Measurements from ENCODE around the gene KLF7.

Gene KLF7

GRCh38 chr2:207166039-207166348 is 246 bp upstream of the KLF7 start:
- TF ChIP-seq TAF1 (IDR thresholded peaks at IDR 0.05; ENCODE audit: low read depth) (no peak), MAX (IDR thresholded peaks at IDR 0.05) (peak; percentile 42; the same call in 1 of the 2 replicates), TEAD4 (IDR thresholded peaks at IDR 0.05) (no peak), TCF12 (IDR thresholded peaks at IDR 0.05; ENCODE audit: low read depth) (no peak)

- TF ChIP-seq EP300 (IDR thresholded peaks at IDR 0.05; ENCODE audit: borderline replicate concordance), result no peak
- TF ChIP-seq USF1 (IDR thresholded peaks at IDR 0.05), result no peak
- TF ChIP-seq CREB1 (IDR thresholded peaks at IDR 0.05; ENCODE audit: low read depth), result no peak
- no peak for TF ChIP-seq MAX (IDR thresholded peaks at IDR 0.05)
- no peak for TF ChIP-seq YY1 (IDR thresholded peaks at IDR 0.05; ENCODE audit: low read depth)
Measured at GRCh38 chr2:207164006-207164831, 1.5 kb downstream of the KLF7 start.

GRCh38 chr2:207163756-207164005 is 2.1 kb downstream of the KLF7 start:
- TF ChIP-seq REST (IDR thresholded peaks at IDR 0.05; ENCODE audit: low read depth), result no peak
- no peak for TF ChIP-seq EP300 (IDR thresholded peaks at IDR 0.05; ENCODE audit: borderline replicate concordance)
- TF ChIP-seq ZBTB7A (IDR thresholded peaks at IDR 0.05; ENCODE audit: low read depth), result no peak
- TF ChIP-seq TAF1 (IDR thresholded peaks at IDR 0.05; ENCODE audit: low read depth), result no peak
- no peak for TF ChIP-seq TCF12 (IDR thresholded peaks at IDR 0.05; ENCODE audit: low read depth)
- TF ChIP-seq EGR1 (IDR thresholded peaks at IDR 0.05), result no peak
- no peak for TF ChIP-seq YY1 (IDR thresholded peaks at IDR 0.05; ENCODE audit: low read depth)
- no peak for TF ChIP-seq FOXM1 (IDR thresholded peaks at IDR 0.05; ENCODE audit: borderline replicate concordance, low read depth)
- no peak for TF ChIP-seq MAX (IDR thresholded peaks at IDR 0.05)
- TF ChIP-seq CEBPB (IDR thresholded peaks at IDR 0.05), result no peak
- TF ChIP-seq TEAD4 (IDR thresholded peaks at IDR 0.05), result no peak

- TF ChIP-seq NFIC (IDR thresholded peaks at IDR 0.05) (no peak), TAF1 (IDR thresholded peaks at IDR 0.05; ENCODE audit: low read depth) (no peak), EGR1 (IDR thresholded peaks at IDR 0.05) (no peak), TCF12 (IDR thresholded peaks at IDR 0.05; ENCODE audit: low read depth) (no peak), ZBTB7A (IDR thresholded peaks at IDR 0.05; ENCODE audit: low read depth) (no peak), USF1 (IDR thresholded peaks at IDR 0.05) (no peak), MAX (IDR thresholded peaks at IDR 0.05) (no peak), RAD21 (IDR thresholded peaks at IDR 0.05; ENCODE audit: low read depth) (no peak), YY1 (IDR thresholded peaks at IDR 0.05; ENCODE audit: low read depth) (no peak), EP300 (IDR thresholded peaks at IDR 0.05; ENCODE audit: borderline replicate concordance) (no peak), REST (IDR thresholded peaks at IDR 0.05; ENCODE audit: low read depth) (no peak), CEBPB (IDR thresholded peaks at IDR 0.05) (no peak), CREB1 (IDR thresholded peaks at IDR 0.05; ENCODE audit: low read depth) (no peak), TEAD4 (IDR thresholded peaks at IDR 0.05) (no peak), FOXM1 (IDR thresholded peaks at IDR 0.05; ENCODE audit: borderline replicate concordance, low read depth) (no peak)
Measured at GRCh38 chr2:207163053-207163755, 2.5 kb downstream of the KLF7 start.

GRCh38 chr2:207162316-207162715 is 3.4 kb downstream of the KLF7 start:
- TF ChIP-seq USF1 (IDR thresholded peaks at IDR 0.05) (no peak), CEBPB (IDR thresholded peaks at IDR 0.05) (no peak), REST (IDR thresholded peaks at IDR 0.05; ENCODE audit: low read depth) (no peak), EGR1 (IDR thresholded peaks at IDR 0.05) (no peak), TEAD4 (IDR thresholded peaks at IDR 0.05) (no peak), CREB1 (IDR thresholded peaks at IDR 0.05; ENCODE audit: low read depth) (no peak), YY1 (IDR thresholded peaks at IDR 0.05; ENCODE audit: low read depth) (no peak), NFIC (IDR thresholded peaks at IDR 0.05) (no peak), TCF12 (IDR thresholded peaks at IDR 0.05; ENCODE audit: low read depth) (no peak), MAX (IDR thresholded peaks at IDR 0.05) (no peak), FOXM1 (IDR thresholded peaks at IDR 0.05; ENCODE audit: borderline replicate concordance, low read depth) (no peak), TAF1 (IDR thresholded peaks at IDR 0.05; ENCODE audit: low read depth) (no peak), RAD21 (IDR thresholded peaks at IDR 0.05; ENCODE audit: low read depth) (no peak), ZBTB7A (IDR thresholded peaks at IDR 0.05; ENCODE audit: low read depth) (no peak), EP300 (IDR thresholded peaks at IDR 0.05; ENCODE audit: borderline replicate concordance) (no peak)

All from Ishikawa (cell line).